Activated T-helper 1 cell treated with Interleukin-2 at 50 U/mL for 16 hours (primary cell): Measurements from ENCODE around the gene TEX14.
A peak's percentile ranks its signal among the peaks of the same experiment; 100 is the strongest.
"Not testable (repeated sequence)": the region's sequence is repeated elsewhere in the genome, so short reads cannot be mapped to it uniquely, and the experiment has no call there.

Experiments used
- DNase-seq: peaks from one replicate; pipeline ENCODE4 v3.0.0-alpha.2; 2020; ENCODE audit warnings: low read depth

Gene TEX14

GRCh38 chr17:58691701-58692238 is at the start of gene TEX14:
TSS of gene TEX14 (minus strand) at chr17:58692045. CDS start at chr17:58652001, 40,044 bp downstream.
- no peak for DNase-seq

GRCh38 chr17:58741121-58741625 is 49.3 kb upstream of the TEX14 start:
- no peak for DNase-seq

GRCh38 chr17:58734811-58735210 is 43.0 kb upstream of the TEX14 start:
- DNase-seq = no peak

GRCh38 chr17:58734040-58734439 is 42.2 kb upstream of the TEX14 start:
- DNase-seq = no peak

GRCh38 chr17:58730937-58731336 is 39.1 kb upstream of the TEX14 start:
- DNase-seq = no peak

- no peak for DNase-seq
Measured at GRCh38 chr17:58728798-58729197, 37.0 kb upstream of the TEX14 start.

GRCh38 chr17:58722696-58723095 is 30.9 kb upstream of the TEX14 start:
- no peak for DNase-seq

GRCh38 chr17:58722274-58722673 is 30.4 kb upstream of the TEX14 start:
- no peak for DNase-seq

- DNase-seq = no peak
Measured at GRCh38 chr17:58710948-58711552, 19.2 kb upstream of the TEX14 start.

GRCh38 chr17:58706351-58707140 is 14.7 kb upstream of the TEX14 start:
- no peak for DNase-seq

GRCh38 chr17:58703916-58704286 is 12.1 kb upstream of the TEX14 start:
- no peak for DNase-seq

- no peak for DNase-seq
Measured at GRCh38 chr17:58703137-58703915, 11.5 kb upstream of the TEX14 start.

- DNase-seq = no peak
Measured at GRCh38 chr17:58702708-58703107, 10.9 kb upstream of the TEX14 start.

- DNase-seq = no peak
Measured at GRCh38 chr17:58702045-58702476, 10.2 kb upstream of the TEX14 start.

- no peak for DNase-seq
Measured at GRCh38 chr17:58699771-58700170, 7.9 kb upstream of the TEX14 start.

- no peak for DNase-seq
Measured at GRCh38 chr17:58694826-58695225, 3.0 kb upstream of the TEX14 start.

- DNase-seq = no peak
Measured at GRCh38 chr17:58694302-58694701, 2.5 kb upstream of the TEX14 start.

- DNase-seq = no peak
Measured at GRCh38 chr17:58693751-58694150, 1.9 kb upstream of the TEX14 start.

GRCh38 chr17:58693208-58693607 is 1.4 kb upstream of the TEX14 start:
- no peak for DNase-seq

- DNase-seq = peak; percentile 82
Measured at GRCh38 chr17:58692239-58693055, 602 bp upstream of the TEX14 start, which contains the start of gene RAD51C. TSS of gene RAD51C (plus strand) at chr17:58692602. CDS start at chr17:58692644, 42 bp downstream.

- DNase-seq = not testable (repeated sequence)
Measured at GRCh38 chr17:58690033-58690432, 1.8 kb downstream of the TEX14 start.
